Ishikawa (cell line): ENCODE results near the gene RNF187.

ENCODE experiments used
- CEBPB ChIP-seq: IDR thresholded peaks from 2 replicates; pipeline ENCODE4 v1.6.1; 2012
- CREB1 ChIP-seq: IDR thresholded peaks from 2 replicates; pipeline ENCODE4 v1.6.1; 2012; ENCODE audit warnings: low read depth
- EGR1 ChIP-seq: IDR thresholded peaks from 2 replicates; pipeline ENCODE4 v1.6.1; 2012
- EP300 ChIP-seq: IDR thresholded peaks from 2 replicates; pipeline ENCODE4 v1.6.1; 2012; ENCODE audit warnings: borderline replicate concordance
- FOXM1 ChIP-seq: IDR thresholded peaks from 2 replicates; pipeline ENCODE4 v1.6.1; 2012; ENCODE audit warnings: low read depth, borderline replicate concordance
- NFIC ChIP-seq: IDR thresholded peaks from 2 replicates; pipeline ENCODE4 v1.6.1; 2012
- RAD21 ChIP-seq: IDR thresholded peaks from 2 replicates; pipeline ENCODE4 v1.6.1; 2012; ENCODE audit warnings: low read depth
- REST ChIP-seq: IDR thresholded peaks from 2 replicates; pipeline ENCODE4 v1.6.1; 2012; ENCODE audit warnings: low read depth, mild to moderate bottlenecking
- TAF1 ChIP-seq: IDR thresholded peaks from 2 replicates; pipeline ENCODE4 v1.6.1; 2012; ENCODE audit warnings: low read depth, mild to moderate bottlenecking
- TCF12 ChIP-seq: IDR thresholded peaks from 2 replicates; pipeline ENCODE4 v1.6.1; 2012; ENCODE audit warnings: low read depth
- TEAD4 ChIP-seq: IDR thresholded peaks from 2 replicates; pipeline ENCODE4 v1.6.1; 2012
- YY1 ChIP-seq: IDR thresholded peaks from 2 replicates; pipeline ENCODE4 v1.6.1; 2012; ENCODE audit warnings: low read depth
- ZBTB7A ChIP-seq: IDR thresholded peaks from 2 replicates; pipeline ENCODE4 v1.6.1; 2012; ENCODE audit warnings: low read depth
- TF ChIP-seq, protein P1 (sequence below): IDR thresholded peaks from 2 replicates; pipeline ENCODE4 v1.6.1; 2012
- TF ChIP-seq, protein P2 (sequence below): IDR thresholded peaks from 2 replicates; pipeline ENCODE4 v1.6.1; 2012

The RNF187 gene

GRCh38 chr1:228487336-228488124, at the start of gene RNF187:
TSS of gene RNF187 (plus strand) at chr1:228487382.
- TF ChIP-seq REST = 0 out of 2 replicates have a peak, but pooled peaks have one; percentile 21
- no peak for TF ChIP-seq FOXM1
- 0 out of 2 replicates have a peak, but pooled peaks have one; percentile 13 for TF ChIP-seq EGR1
- TF ChIP-seq ZBTB7A = 0 out of 2 replicates have a peak, but pooled peaks have one; percentile 41
- peak; percentile 83 for TF ChIP-seq TAF1

GRCh38 chr1:228437424-228437962, 49.7 kb upstream of the RNF187 start:
- TF ChIP-seq TCF12 (no peak), TAF1 (no peak), TEAD4 (no peak), CREB1 (no peak), NFIC (no peak), RAD21 (no peak), CEBPB (no peak), ZBTB7A (no peak), YY1 (no peak), EGR1 (no peak), REST (no peak)
- TF ChIP-seq, protein P1, sequence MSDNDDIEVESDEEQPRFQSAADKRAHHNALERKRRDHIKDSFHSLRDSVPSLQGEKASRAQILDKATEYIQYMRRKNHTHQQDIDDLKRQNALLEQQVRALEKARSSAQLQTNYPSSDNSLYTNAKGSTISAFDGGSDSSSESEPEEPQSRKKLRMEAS = no peak
- TF ChIP-seq, protein P2, sequence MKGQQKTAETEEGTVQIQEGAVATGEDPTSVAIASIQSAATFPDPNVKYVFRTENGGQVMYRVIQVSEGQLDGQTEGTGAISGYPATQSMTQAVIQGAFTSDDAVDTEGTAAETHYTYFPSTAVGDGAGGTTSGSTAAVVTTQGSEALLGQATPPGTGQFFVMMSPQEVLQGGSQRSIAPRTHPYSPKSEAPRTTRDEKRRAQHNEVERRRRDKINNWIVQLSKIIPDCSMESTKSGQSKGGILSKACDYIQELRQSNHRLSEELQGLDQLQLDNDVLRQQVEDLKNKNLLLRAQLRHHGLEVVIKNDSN = no peak

DNA sequence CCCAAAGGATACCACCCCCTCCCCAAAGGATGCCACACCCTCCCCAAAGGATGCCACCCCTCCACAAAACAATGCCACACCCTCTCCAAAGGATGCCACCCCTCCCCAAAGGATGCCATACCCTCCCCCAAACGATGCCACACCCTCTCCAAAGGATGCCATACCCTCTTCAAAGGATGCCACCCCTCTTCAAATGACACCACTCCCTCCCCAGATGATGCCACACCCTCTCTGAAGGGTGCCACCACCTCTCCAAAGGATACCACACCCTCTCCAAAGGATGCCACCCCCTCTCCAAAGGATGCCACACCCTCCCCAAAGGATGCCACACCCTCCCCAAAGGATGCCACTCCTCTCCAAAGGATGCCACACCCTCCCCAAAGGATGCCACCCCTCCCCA, 48.9 kb upstream of the RNF187 start:
- TF ChIP-seq, protein P2 = no peak
- TF ChIP-seq CREB1 (no peak), TEAD4 (no peak), CEBPB (no peak), NFIC (no peak), RAD21 (no peak), TAF1 (no peak), REST (no peak), FOXM1 (no peak), EP300 (no peak), EGR1 (no peak), ZBTB7A (no peak), YY1 (no peak), TCF12 (no peak)
- TF ChIP-seq, protein P1 = no peak
